ENCODE measurements around the gene CIAO3. TPM values are rescaled to one million over a fixed set of nuclear protein-coding genes. Genes with fewer than 3 reads are reported as not detected.
"Not testable (repeated sequence)": the region's sequence is repeated elsewhere in the genome, so short reads cannot be mapped to it uniquely, and the experiment has no call there.

Gene CIAO3
- total RNA-seq, 2 experiments from 2014 or later: 34.8 to 37.0 TPM

- no peak for DNase-seq
- H3K27ac Mint-ChIP-seq: no peak overlapping the region
- H3K9me3 Mint-ChIP-seq (ENCODE audit: low read depth): no peaks in the 10 kb centered on the region
- H3K27me3 Mint-ChIP-seq: peaks cover 49% of the 10 kb centered on the region
- no peak for ATAC-seq
- peaks cover 14% of the 10 kb centered on the region for H3K4me1 Mint-ChIP-seq
- H3K4me3 Mint-ChIP-seq: no peak overlapping the region
- CTCF ChIA-PET: interaction anchor here (1.1 to 3.0 kb wide), 2 partner anchors 11 to 84 kb away, joined by 3 to 14 read pairs; no protein-coding TSS in a partner anchor
- H3K36me3 Mint-ChIP-seq: no peaks in the 10 kb centered on the region
Measured at GRCh38 chr16:702341-702740, 38.5 kb downstream of the CIAO3 start.

GRCh38 chr16:700684-701584 lies 39.9 kb downstream of the CIAO3 start:
- Mint-ChIP-seq H3K4me1 (peaks cover 14% of the 10 kb centered on the region), H3K4me3 (no peak overlapping the region), H3K27me3 (peaks cover 37% of the 10 kb centered on the region), H3K36me3 (no peaks in the 10 kb centered on the region), H3K27ac (no peak overlapping the region), H3K9me3 (ENCODE audit: low read depth) (no peaks in the 10 kb centered on the region)
- CTCF ChIA-PET: no interaction called here
- ATAC-seq (peak; percentile 50), DNase-seq (no peak)

DNA sequence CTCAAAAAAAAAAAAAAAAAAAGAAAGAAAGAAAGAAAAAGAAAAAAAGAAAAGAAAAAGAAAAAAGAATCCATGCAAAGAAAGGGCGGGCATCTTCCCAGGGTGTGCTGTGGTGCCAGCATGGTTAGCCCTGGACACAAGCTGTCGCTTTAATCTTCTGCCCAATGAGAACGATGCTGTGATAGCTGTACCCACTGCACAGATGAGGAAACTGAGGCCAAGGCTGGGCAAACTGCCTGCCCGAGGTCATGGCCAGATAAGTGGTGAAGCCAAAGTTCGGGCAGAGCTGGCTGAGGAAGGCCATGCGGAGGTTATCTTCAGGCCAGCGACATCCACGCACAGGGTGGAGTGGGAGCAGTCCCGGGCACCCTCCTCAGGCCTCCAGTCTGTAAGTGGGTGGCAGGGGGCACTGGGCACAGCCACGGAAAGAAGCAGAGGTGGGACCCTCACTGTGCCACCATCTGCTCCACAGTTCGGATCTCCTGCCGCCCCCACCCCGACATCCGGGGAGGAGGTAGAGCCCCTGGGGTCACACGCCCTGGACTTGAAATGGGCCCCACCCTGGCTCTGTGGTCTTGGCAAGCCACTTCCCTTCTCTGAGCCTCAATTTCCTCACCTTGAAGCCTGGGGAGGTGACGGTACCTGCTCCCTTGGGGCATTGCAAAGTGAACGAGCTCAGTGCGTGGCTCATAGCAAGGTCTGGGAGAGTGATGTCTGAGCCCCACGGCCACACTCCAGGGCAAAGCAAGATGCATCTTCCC lies 41.7 kb downstream of the CIAO3 start:
- Mint-ChIP-seq H3K4me3 (no peak overlapping the region), H3K9me3 (ENCODE audit: low read depth) (no peaks in the 10 kb centered on the region), H3K36me3 (no peaks in the 10 kb centered on the region), H3K27me3 (peaks cover 34% of the 10 kb centered on the region), H3K27ac (no peak overlapping the region), H3K4me1 (peaks cover 22% of the 10 kb centered on the region)
- no peak for ATAC-seq
- DNase-seq: peak; percentile 73
- CTCF ChIA-PET: interaction anchor here (0.7 kb wide), 1 partner anchor 13 kb away, joined by 4 read pairs; no protein-coding TSS in a partner anchor

- H3K4me3 Mint-ChIP-seq: peak overlapping the region; percentile 77
- CTCF ChIA-PET: interaction anchor here (0.7 to 3.3 kb wide), 14 partner anchors 12 to 111 kb away, joined by 3 to 24 read pairs (median 3); partner anchors contain the start of genes ANTKMT, CHTF18, CIAO3 and METRN
- DNase-seq (peak; percentile 80), ATAC-seq (peak; percentile 81)
- H3K27me3 Mint-ChIP-seq: peaks cover 16% of the 10 kb centered on the region
- H3K9me3 Mint-ChIP-seq (ENCODE audit: low read depth): peaks cover 2% of the 10 kb centered on the region
- peaks cover 30% of the 10 kb centered on the region for H3K4me1 Mint-ChIP-seq
- peaks cover 1% of the 10 kb centered on the region for H3K36me3 Mint-ChIP-seq
- peak overlapping the region; percentile 79 for H3K27ac Mint-ChIP-seq
Measured at GRCh38 chr16:695355-696089, 45.3 kb downstream of the CIAO3 start.

DNA sequence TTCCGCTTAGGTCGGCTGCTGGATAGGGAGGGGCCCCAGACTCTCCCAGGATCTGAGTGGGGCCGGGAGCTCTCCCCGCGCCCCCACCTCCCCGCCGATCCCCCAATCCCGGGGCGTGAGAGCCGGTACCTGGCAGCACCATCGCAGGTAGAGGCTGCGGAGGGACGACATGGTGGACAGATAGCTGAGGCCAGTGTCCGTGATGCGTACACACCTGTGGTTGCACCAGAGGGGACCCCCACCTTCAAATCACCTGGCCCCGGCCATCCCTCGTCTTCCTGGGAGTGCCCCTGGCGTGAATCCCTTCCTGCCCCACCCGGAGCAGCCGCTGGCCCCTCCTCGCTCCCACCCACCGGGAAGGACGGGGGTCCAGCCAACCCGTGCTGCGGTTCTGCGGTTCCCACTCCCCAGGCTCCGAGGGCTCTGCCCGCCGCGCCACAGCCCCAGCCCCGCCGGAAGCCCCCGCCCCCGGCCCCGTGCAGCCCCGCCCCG lies 45.9 kb downstream of the CIAO3 start:
- peaks cover 2% of the 10 kb centered on the region for H3K9me3 Mint-ChIP-seq (ENCODE audit: low read depth)

GRCh38 chr16:694187-694862 lies 46.5 kb downstream of the CIAO3 start:
- ATAC-seq: no peak
- H3K27ac Mint-ChIP-seq: no peak overlapping the region
- peaks cover 29% of the 10 kb centered on the region for H3K4me1 Mint-ChIP-seq
- peaks cover 2% of the 10 kb centered on the region for H3K9me3 Mint-ChIP-seq (ENCODE audit: low read depth)
- CTCF ChIA-PET: interaction anchor here (1.8 to 3.3 kb wide), 2 partner anchors 15 to 20 kb away, joined by 4 to 24 read pairs; partner anchors contain the start of gene METRN
- peak overlapping the region; percentile 60 for H3K4me3 Mint-ChIP-seq
- peaks cover 1% of the 10 kb centered on the region for H3K36me3 Mint-ChIP-seq
- DNase-seq: no peak
- H3K27me3 Mint-ChIP-seq: peaks cover 13% of the 10 kb centered on the region

More for the DNA sequence above, 45.9 kb downstream of the CIAO3 start:
- peaks cover 13% of the 10 kb centered on the region for H3K27me3 Mint-ChIP-seq
- H3K4me1 Mint-ChIP-seq: peaks cover 31% of the 10 kb centered on the region
- no peak overlapping the region for H3K27ac Mint-ChIP-seq
- DNase-seq (no peak), ATAC-seq (no peak)
- H3K4me3 Mint-ChIP-seq: peak overlapping the region; percentile 20
- CTCF ChIA-PET: interaction anchor here (0.7 to 3.3 kb wide), 11 partner anchors 16 to 112 kb away, joined by 3 to 24 read pairs (median 3); partner anchors contain the start of genes ANTKMT, CHTF18, CIAO3 and METRN
- H3K36me3 Mint-ChIP-seq: peaks cover 1% of the 10 kb centered on the region

DNA sequence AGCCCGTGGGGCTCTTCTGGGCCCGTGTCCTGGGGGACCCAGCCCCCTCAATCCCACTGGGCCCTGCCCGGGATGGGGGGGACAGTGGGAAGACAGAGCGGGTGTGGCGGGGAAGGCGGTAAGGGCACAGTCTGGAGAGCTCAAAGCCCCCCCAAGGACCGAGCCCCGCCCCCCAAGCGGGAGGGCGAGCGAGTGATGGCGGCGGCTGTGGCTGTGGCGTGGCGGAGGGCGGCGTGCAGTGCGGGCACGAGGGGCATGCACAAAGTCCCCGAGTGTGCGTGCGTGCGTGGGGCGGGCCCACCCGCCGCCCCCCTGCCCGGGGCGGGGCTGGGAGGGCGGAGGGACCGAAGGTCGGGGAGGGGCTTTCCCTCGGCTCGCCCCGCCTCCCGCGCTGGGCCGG lies 47.0 kb downstream of the CIAO3 start:
- peaks cover 1% of the 10 kb centered on the region for H3K36me3 Mint-ChIP-seq
- CTCF ChIA-PET: interaction anchor here (1.8 to 3.3 kb wide), 2 partner anchors 15 to 20 kb away, joined by 4 to 24 read pairs; partner anchors contain the start of gene METRN
- DNase-seq (no peak), ATAC-seq (no peak)
- peaks cover 13% of the 10 kb centered on the region for H3K27me3 Mint-ChIP-seq
- no peak overlapping the region for H3K4me3 Mint-ChIP-seq
- H3K9me3 Mint-ChIP-seq (ENCODE audit: low read depth): peaks cover 2% of the 10 kb centered on the region
- no peak overlapping the region for H3K27ac Mint-ChIP-seq
- peaks cover 29% of the 10 kb centered on the region for H3K4me1 Mint-ChIP-seq

- H3K27ac Mint-ChIP-seq: no peak overlapping the region
- DNase-seq: no peak
- H3K27me3 Mint-ChIP-seq: peaks cover 13% of the 10 kb centered on the region
- no peak for ATAC-seq
- H3K4me3 Mint-ChIP-seq: no peak overlapping the region
- H3K9me3 Mint-ChIP-seq (ENCODE audit: low read depth): peaks cover 2% of the 10 kb centered on the region
- CTCF ChIA-PET: no interaction called here
- H3K4me1 Mint-ChIP-seq: peaks cover 32% of the 10 kb centered on the region
- peaks cover 1% of the 10 kb centered on the region for H3K36me3 Mint-ChIP-seq
Measured at GRCh38 chr16:693364-693763, 47.4 kb downstream of the CIAO3 start.

- peaks cover 1% of the 10 kb centered on the region for H3K36me3 Mint-ChIP-seq
- peaks cover 2% of the 10 kb centered on the region for H3K9me3 Mint-ChIP-seq (ENCODE audit: low read depth)
- CTCF ChIA-PET: no interaction called here
- no peak for ATAC-seq
- H3K4me1 Mint-ChIP-seq: peaks cover 32% of the 10 kb centered on the region
- H3K4me3 Mint-ChIP-seq: no peak overlapping the region
- no peak overlapping the region for H3K27ac Mint-ChIP-seq
- H3K27me3 Mint-ChIP-seq: peaks cover 13% of the 10 kb centered on the region
- no peak for DNase-seq
Measured at GRCh38 chr16:692356-693108, 48.3 kb downstream of the CIAO3 start.

DNA sequence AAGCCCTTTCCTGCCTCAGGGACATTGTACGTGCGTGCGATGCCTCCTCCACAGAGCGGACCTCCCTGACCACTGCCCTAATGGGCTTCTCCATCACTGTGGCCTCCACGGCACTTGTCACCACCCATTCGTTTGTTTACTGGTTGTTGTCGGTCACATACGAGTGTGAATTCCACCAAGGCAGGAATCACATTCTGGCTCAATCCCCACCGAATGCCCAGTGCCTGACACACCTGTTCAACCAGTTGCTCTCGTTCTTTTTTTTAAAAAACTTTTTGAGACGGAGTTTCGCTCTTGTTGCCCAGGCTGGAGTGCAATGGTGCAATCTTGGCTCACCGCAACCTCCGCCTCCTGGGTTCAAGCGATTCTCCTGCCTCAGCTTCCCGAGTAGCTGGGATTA lies 49.6 kb downstream of the CIAO3 start:
- ATAC-seq; DNase-seq; H3K36me3 Mint-ChIP-seq; H3K9me3 Mint-ChIP-seq (ENCODE audit: low read depth): not testable (repeated sequence)
- Mint-ChIP-seq H3K4me1 (peaks cover 32% of the 10 kb centered on the region), H3K27me3 (peaks cover 13% of the 10 kb centered on the region), H3K4me3 (peak overlapping the region; percentile 53), H3K27ac (peak overlapping the region; percentile 63)
- CTCF ChIA-PET: interaction anchor here (1.5 kb wide), 1 partner anchor 21 kb away, joined by 6 read pairs; no protein-coding TSS in a partner anchor

DNA sequence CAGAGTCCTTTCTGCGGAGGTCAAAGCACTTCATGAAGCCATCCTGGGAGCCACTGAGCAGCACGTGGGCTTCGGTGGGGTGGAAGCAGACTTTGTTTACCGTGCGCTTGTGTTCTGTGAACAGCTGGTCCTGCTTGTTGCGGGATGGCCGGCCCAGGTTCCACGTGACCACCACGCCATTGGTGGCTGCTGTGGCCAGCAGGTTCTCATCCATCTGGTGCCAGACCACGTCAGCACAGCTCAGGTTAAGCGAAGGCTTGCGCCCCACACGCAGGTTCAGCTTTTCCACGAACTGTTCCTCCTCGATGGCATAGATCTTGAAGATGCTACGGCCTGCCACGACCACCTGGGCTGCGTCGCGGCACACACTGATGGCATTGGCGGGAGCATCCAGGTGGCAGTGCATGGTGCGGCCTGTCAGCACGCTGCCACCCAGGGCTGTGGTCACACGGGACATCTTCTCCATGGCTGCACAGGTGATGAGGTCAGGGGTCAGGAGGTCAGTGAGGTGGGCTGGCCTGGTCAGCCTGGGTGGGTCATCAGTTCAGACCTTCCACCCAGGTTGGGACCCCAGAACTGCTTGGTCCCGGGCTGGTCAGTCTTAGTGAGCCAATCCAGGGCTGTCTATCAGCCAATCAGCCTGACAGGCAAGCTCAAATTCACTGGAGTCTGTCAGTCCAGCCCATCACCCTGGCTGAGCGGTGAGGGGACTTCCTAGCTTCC lies 51.5 kb downstream of the CIAO3 start:
- CTCF ChIA-PET: interaction anchor here (0.8 to 1.6 kb wide), 7 partner anchors 9 to 33 kb away, joined by 3 to 6 read pairs (median 4); partner anchors contain the start of genes ANTKMT, RHOT2 and STUB1
- Mint-ChIP-seq H3K4me3 (peak overlapping the region; percentile 84), H3K27me3 (peaks cover 10% of the 10 kb centered on the region), H3K27ac (peak overlapping the region; percentile 87), H3K4me1 (peaks cover 28% of the 10 kb centered on the region), H3K9me3 (ENCODE audit: low read depth) (peaks cover 2% of the 10 kb centered on the region), H3K36me3 (peaks cover 4% of the 10 kb centered on the region)
- DNase-seq (no peak), ATAC-seq (peak; percentile 2)
